HT-29 (cell line): Measurements from ENCODE around the gene ANKRD28. TPM values are rescaled to one million over a fixed set of nuclear protein-coding genes. Genes with fewer than 3 reads are reported as not detected.
"Not testable (repeated sequence)": the region's sequence is repeated elsewhere in the genome, so short reads cannot be mapped to it uniquely, and the experiment has no call there.

Source experiments
- DNase-seq: peaks from one replicate; pipeline ENCODE4 v3.0.0-alpha.2; 2015; ENCODE audit warnings: low spot score
- total RNA-seq: library from RNA; depleted of rRNA; stranded (reverse); fragments of >200 nt; shearing (Covaris generic); gene quantifications from 2 replicates; pipeline ENCODE4 v1.2.3, GENCODE V29; 2014; rRNA removed

ANKRD28 gene
- total RNA-seq = 21.4 and 28.5 TPM in 2 replicates

- peak; percentile 48 for DNase-seq
Observed at GRCh38 chr3:15797642-15798303, at the start of gene ANKRD28. Gene ANKRD28, minus strand, starts transcription at chr3:15797979. Its CDS starts 1,458 bp downstream, at chr3:15796521.

- no peak for DNase-seq
Observed at GRCh38 chr3:15847239-15847638, 49.5 kb upstream of the ANKRD28 start.

GRCh38 chr3:15846606-15847005 is 48.8 kb upstream of the ANKRD28 start:
- no peak for DNase-seq

GRCh38 chr3:15845475-15845874 is 47.7 kb upstream of the ANKRD28 start:
- DNase-seq = no peak

GRCh38 chr3:15844889-15845288 is 47.1 kb upstream of the ANKRD28 start:
- no peak for DNase-seq

- not testable (repeated sequence) for DNase-seq
Observed at GRCh38 chr3:15841091-15841973, 43.6 kb upstream of the ANKRD28 start.

GRCh38 chr3:15839568-15839967 is 41.8 kb upstream of the ANKRD28 start:
- no peak for DNase-seq

- peak; percentile 0 for DNase-seq
Observed at GRCh38 chr3:15831927-15832326, 34.1 kb upstream of the ANKRD28 start.

GRCh38 chr3:15825016-15825415 is 27.2 kb upstream of the ANKRD28 start:
- no peak for DNase-seq

- no peak for DNase-seq
Observed at GRCh38 chr3:15823092-15823491, 25.3 kb upstream of the ANKRD28 start.

GRCh38 chr3:15822281-15822680 is 24.5 kb upstream of the ANKRD28 start:
- no peak for DNase-seq

GRCh38 chr3:15820911-15821310 is 23.1 kb upstream of the ANKRD28 start:
- no peak for DNase-seq

- no peak for DNase-seq
Observed at GRCh38 chr3:15819576-15819975, 21.8 kb upstream of the ANKRD28 start.

GRCh38 chr3:15819043-15819442 is 21.3 kb upstream of the ANKRD28 start:
- no peak for DNase-seq

GRCh38 chr3:15815696-15816095 is 17.9 kb upstream of the ANKRD28 start:
- peak; percentile 45 for DNase-seq

GRCh38 chr3:15813079-15813478 is 15.3 kb upstream of the ANKRD28 start:
- not testable (repeated sequence) for DNase-seq

GRCh38 chr3:15812183-15812582 is 14.4 kb upstream of the ANKRD28 start:
- no peak for DNase-seq

- DNase-seq = no peak
Observed at GRCh38 chr3:15810702-15811101, 12.9 kb upstream of the ANKRD28 start.

GRCh38 chr3:15809313-15809712 is 11.5 kb upstream of the ANKRD28 start:
- no peak for DNase-seq

GRCh38 chr3:15808679-15809310 is 11.0 kb upstream of the ANKRD28 start:
- no peak for DNase-seq

GRCh38 chr3:15805756-15806266 is 8.0 kb upstream of the ANKRD28 start:
- DNase-seq = no peak

- no peak for DNase-seq
Observed at GRCh38 chr3:15804553-15805095, 6.8 kb upstream of the ANKRD28 start.
